ENCODE results near the gene TMEM223. TPM values are rescaled to one million over a fixed set of nuclear protein-coding genes. Genes with fewer than 3 reads are reported as not detected.
"Not testable (repeated sequence)": the region's sequence is repeated elsewhere in the genome, so short reads cannot be mapped to it uniquely, and the experiment has no call there.

The TMEM223 gene, protein sequence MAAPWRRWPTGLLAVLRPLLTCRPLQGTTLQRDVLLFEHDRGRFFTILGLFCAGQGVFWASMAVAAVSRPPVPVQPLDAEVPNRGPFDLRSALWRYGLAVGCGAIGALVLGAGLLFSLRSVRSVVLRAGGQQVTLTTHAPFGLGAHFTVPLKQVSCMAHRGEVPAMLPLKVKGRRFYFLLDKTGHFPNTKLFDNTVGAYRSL
- polyA plus RNA-seq (ENCODE audit: insufficient read length), result 25.0 TPM
- long read RNA-seq, donor 1, transcript TMEM223-201 (2 exons, 1,288 nt), result major isoform, 27 of 29 reads
- long read RNA-seq, donor 1, partial matches to known transcripts, result 0 of 29 reads
- long read RNA-seq, donor 1, other reads (novel, unspliced or antisense), result 0 of 29 reads
- long read RNA-seq, donor 2, transcript TMEM223-201 (2 exons, 1,288 nt), result major isoform, 25 of 128 reads
- long read RNA-seq, donor 2, partial matches to known transcripts, result 31 of 128 reads
- long read RNA-seq, donor 2, other reads (novel, unspliced or antisense), result 68 of 128 reads
- long read RNA-seq, donor 3, transcript TMEM223-201 (2 exons, 1,288 nt), result major isoform, 21 of 21 reads
- long read RNA-seq, donor 3, partial matches to known transcripts, result 0 of 21 reads
- long read RNA-seq, donor 3, other reads (novel, unspliced or antisense), result 0 of 21 reads
- long read RNA-seq, donor 4, partial matches to known transcripts, result 0 of 3 reads
- long read RNA-seq, donor 4, other reads (novel, unspliced or antisense), result 0 of 3 reads
- long read RNA-seq, donor 5, transcript TMEM223-201 (2 exons, 1,288 nt), result major isoform, 33 of 36 reads
- long read RNA-seq, donor 5, partial matches to known transcripts, result 0 of 36 reads
- long read RNA-seq, donor 5, other reads (novel, unspliced or antisense), result 0 of 36 reads
- long read RNA-seq, donor 6, transcript TMEM223-201 (2 exons, 1,288 nt), result major isoform, 34 of 126 reads
- long read RNA-seq, donor 6, partial matches to known transcripts, result 35 of 126 reads
- long read RNA-seq, donor 6, other reads (novel, unspliced or antisense), result 56 of 126 reads
- long read RNA-seq, donor 7, transcript TMEM223-201 (2 exons, 1,288 nt), result major isoform, 40 of 43 reads
- long read RNA-seq, donor 7, partial matches to known transcripts, result 0 of 43 reads
- long read RNA-seq, donor 7, other reads (novel, unspliced or antisense), result 0 of 43 reads
- long read RNA-seq, donor 8, transcript TMEM223-201 (2 exons, 1,288 nt), result major isoform, 8 of 9 reads
- long read RNA-seq, donor 8, partial matches to known transcripts, result 0 of 9 reads
- long read RNA-seq, donor 8, other reads (novel, unspliced or antisense), result 0 of 9 reads

DNA sequence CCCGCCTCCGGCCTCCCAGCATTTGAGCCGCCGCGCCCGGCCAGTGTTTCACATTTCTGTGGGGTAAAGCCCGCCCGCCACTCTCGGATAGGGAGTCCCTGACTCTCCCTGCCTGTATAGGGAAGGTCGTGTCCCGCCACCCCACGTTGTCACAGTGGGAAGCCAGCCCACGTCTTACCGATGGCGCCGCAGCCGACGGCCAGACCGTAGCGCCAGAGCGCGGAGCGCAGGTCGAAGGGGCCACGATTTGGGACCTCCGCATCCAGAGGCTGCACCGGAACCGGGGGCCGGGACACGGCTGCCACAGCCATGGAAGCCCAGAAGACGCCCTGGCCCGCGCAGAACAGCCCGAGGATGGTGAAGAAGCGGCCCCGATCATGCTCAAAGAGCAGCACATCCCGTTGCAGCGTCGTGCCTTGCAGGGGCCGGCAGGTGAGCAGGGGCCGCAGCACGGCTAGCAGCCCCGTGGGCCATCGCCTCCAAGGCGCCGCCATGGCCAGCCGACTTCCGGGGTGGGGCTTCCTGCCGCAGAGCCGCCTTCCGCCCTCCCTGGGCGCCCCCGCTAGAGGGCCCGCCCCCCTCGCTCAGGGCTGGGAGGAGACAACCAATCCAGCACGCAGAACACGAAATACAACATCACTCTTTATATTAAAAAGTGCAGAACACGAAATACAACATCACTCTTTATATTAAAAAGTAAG is at the start of gene TMEM223:
TMEM223 (minus strand) TSS at position 506 of the 701 bp plus-strand sequence; CDS start at position 494, 12 bp downstream.
- peak; percentile 84 for DNase-seq

DNA sequence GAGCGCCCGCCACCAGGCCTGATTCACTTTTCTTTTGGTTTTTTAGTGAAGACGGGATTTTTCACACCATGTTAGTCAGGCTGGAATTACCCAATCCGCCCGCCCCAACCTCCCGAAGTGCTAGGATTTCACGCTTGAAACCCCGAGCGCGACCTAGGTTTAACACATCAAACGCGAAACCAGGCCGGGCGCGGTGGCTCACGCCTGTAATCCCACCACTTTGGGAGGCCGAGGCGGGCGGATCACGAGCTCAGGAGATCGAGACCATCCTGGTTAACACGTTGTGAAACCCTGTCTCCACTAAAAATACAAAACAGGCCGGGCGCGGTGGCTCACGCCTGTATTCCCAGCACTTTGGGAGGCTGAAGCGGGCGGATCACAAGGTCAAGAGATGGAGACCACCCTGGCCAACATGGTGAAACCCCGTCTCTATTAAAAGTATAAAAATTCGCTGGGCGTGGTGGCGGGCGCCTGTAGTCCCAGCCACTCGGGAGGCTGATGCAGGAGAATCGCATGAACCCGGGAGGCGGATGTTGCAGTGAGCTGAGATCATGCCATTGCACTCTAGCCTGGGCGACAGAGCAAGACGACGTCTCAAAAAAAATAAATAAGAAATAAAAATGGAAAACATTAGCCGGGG is 49.0 kb upstream of the TMEM223 start:
- not testable (repeated sequence) for DNase-seq

DNA sequence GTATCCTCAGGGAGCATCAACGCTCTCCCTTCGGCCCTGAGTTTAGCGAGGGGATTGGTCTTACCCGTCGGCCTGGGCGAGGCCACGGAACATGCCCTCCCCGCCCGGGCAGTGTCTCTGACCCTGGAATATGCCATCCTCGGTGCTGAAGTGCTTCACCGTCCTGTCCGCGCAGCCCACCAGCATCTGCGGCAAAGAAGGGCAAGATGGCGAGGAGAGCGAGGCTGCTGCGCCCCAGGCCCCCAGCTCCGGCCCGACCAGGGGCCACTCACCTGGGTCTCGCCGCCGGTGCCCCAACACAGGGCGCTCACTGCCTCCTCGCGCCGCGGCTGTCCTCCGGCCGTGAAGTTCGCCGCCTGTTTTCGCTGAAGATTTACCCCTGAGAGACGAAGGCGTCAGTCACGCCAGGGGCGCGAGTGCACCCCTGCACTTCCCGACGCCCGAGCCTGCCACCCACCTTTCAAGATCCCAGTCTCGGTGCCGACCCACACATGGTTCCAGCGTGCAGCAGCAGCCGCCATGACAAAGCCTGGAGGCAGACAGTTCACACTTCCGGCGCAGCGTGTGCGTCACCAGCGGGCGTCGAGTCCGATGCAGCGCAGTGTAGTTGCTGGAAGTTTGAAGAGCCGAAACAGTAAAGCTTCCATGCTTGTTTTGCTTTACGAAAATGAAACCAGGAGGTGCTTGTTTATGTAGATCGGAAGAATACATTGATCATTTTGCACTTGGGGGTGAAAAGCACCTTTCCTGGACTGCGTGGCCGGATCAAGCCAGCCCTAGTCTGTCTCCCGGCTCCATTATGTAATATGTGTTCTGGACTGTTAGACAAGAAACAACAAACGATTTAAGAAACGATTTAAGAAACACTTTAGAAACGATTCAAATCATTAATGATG is 47.5 kb upstream of the TMEM223 start, which contains the start of gene WDR74:
WDR74 (minus strand) TSS at position 541 of the 896 bp plus-strand sequence; CDS start at position 521, 20 bp downstream.
- DNase-seq, result peak; percentile 94

DNA sequence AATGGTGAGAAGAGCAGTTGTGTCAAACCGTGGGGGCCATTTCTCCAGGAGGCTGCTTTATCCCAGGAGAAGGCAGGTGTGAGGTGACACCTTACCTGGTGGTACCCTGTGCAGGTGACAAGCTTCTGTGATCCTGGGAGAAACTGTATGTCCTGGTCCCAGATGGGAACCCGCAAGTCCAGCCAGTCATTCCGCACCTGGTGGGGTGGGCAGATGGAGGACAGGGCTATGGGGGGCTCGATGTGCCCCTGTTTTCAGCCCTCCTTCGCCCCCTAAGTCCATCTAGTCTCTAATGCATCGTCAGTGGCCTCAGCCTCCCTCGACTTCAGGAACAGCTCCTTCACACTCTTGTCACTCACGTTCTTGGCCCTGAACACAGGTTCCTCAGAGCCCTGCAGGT is 43.5 kb upstream of the TMEM223 start:
- no peak for DNase-seq

DNA sequence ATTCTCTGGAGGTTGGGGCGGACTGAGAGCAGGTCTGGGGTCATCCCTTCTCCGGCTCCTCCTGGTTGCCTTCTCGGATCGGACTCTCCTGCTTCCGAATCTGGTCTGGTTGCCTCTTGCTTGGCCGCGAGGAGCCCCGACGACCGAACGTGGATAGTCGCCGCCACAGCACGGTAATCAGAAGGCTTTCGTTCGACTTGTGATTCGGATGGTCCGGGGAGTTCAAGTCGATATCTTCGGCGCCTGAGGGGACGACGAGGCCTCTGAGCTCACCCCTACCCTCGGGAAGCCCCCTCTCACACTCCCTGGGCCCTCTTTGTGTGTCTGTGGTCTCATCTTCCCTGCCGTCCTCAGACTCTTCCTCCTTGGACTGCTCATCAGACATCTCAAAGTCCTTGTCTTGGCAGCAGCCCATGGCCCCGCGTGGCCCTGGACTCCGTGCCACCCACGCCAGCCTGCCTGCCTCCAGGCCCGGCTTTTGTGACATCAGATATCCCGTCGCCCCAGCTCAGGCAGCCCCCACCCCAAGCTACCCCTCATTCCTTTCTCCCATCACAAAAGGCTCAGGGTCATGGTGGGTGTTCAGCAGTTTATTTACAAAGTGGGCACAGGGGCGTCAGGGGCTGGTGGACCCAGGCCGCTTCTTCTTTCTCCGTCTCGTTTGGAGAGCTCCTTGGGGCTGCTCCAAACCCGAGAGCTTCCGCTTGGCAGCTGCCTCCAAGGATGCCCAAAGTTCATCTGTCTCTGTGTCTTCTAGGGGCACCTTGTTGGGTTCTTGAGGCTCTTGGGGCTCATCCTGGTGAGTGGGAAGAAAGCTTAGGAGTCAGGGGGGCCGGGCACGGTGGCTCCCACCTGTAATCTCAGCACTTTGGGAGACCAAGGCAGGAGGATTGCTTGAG is 40.8 kb upstream of the TMEM223 start, which contains the start of gene TEX54:
TEX54 (minus strand) TSS at position 506 of the 899 bp plus-strand sequence.
- DNase-seq, result no peak

DNA sequence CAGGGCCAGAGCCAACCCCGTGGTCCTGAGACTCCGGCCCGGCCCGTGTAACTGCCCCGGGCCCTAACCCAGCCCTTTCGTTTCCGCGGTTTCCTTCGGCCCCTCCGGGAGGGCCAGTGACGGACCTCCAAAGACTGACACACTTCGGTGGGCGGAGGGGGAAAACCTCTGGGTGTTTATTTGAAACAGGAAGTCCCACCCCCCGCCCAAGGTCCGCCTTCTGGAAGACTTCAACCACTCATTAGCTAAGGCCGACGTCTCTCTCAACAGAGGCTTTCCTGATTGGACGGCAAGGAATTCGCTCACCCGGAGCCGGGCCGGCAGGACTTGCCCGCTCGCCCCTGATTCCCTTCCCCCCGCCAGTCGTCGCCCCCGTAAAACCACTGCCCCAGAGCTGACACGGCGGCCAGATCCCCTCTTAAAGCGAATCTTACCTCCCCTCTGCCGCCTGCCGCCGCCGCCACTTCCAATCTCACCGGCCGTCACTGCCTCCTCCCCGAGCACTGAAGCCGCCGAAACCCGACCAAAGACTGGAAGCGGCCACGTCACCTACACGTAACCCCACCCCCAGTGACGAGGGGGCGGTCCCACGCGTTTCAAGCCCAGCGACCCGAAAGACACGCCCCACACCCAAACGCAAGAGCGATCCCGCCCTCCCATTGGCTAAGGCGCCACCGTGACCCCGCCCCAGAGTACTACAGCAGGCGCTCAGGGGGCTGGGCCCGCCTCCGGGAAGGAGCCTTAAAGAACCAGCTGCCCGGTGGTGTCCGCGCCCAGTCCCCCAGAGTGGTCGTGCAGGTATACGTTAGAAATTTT is 39.9 kb upstream of the TMEM223 start, which contains the start of gene STX5:
STX5 (minus strand) TSS at position 532 of the 816 bp plus-strand sequence. CDS start 808 bp downstream, outside the sequence.
- peak; percentile 99 for DNase-seq

DNA sequence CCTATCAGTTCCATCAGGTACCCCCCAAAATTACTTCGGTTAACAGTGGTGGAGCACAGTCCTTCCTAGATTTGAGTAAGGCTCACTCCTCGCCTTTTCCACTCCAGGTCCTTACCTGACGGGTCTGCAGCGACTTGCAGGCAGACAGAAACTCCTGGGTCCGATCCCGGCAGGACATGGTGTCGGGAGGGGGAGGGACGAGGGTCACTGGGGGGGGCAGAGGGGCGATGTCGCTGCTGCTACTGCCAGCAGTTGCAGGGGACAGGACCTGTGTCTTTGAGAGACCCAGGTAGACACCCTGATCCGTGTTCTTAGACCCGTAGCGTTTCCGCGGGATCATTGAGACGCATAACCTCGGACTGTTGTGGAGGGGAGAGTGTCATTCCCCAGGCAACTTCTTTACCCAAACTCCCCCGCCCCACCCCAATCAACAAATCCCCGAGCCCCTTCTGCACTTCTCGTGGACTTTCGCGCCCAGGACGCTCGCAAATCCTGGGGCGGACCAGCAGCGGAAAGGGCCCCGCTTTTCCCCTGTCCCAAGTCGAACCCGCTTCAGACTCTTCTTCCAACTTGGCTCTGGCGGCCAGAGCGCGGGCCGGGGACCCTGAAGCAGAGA is 39.2 kb upstream of the TMEM223 start:
- DNase-seq, result peak; percentile 78

DNA sequence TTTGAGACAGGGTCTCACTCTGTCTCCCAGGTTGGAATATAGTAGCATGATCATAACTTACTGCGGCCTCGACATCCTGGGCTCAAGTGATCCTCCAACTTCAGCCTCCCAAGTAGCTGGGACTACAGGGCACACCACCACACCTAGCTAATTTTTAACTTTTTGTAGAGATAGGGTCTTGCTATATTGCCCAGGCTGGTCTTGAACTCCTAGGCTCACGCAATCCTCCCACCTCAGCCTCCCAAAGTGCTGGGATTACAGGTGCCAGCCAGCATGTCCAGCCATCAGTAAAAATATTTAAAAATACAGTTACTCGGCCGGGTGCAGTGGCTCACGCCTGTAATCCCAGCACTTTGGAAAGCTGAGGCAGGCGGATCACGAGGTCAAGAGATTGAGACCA is 36.3 kb upstream of the TMEM223 start:
- DNase-seq, result not testable (repeated sequence)

DNA sequence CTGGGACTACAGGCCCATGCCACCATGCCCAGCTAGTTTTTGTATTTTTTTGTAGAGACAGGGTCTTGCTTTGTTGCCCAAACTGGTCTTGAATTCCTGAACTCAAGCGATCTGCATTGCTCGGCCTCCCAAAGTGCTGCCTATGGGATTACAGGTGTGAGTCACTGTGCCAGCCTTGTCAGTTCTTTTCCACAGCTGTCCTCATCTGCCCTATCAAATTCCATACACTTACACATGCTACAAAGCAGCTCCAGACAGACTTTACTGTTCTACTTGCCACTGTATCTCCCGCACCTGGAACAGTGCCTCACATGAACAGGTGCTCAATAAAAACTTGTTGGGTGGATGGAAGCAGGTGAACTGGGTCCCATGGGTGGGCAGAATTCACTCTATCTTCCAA is 31.9 kb upstream of the TMEM223 start:
- DNase-seq, result no peak

DNA sequence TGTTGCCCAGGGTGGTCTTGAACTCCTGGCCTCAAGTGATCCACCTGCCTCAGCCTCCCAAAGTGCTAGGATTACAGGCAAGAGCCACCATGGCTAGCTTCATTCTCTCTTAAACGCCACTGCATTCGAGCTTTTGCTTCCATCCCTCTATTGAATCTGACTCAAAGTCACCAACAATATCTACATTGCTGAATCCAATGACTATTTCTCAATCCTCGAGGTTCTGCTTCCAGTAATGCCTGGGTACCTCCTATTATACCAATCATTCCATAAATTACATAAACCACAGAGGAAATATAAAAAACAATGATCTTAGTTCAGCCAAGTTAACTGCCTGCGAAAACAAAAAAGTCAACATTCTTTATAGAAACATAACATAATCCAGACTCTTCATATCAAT is 25.3 kb upstream of the TMEM223 start:
- no peak for DNase-seq

DNA sequence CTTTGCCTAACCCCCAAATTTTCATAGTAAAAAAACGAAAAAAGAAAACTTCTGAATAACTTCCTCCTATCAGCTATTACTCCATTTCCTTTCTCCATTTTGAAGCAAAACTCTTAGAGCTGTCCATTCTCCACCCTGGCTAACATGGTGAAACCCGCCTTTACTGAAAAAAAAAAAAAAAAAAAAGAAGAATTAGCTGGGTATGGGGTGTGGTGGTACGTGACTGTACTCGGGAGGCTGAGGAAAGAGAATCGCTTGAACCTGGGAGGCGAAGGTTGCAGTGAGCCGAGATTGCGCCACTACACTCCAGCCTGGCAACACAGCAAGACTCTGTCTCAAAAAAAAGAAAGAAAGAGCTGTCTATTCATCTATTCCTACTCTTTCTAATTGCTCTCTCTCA is 24.8 kb upstream of the TMEM223 start:
- DNase-seq, result no peak

DNA sequence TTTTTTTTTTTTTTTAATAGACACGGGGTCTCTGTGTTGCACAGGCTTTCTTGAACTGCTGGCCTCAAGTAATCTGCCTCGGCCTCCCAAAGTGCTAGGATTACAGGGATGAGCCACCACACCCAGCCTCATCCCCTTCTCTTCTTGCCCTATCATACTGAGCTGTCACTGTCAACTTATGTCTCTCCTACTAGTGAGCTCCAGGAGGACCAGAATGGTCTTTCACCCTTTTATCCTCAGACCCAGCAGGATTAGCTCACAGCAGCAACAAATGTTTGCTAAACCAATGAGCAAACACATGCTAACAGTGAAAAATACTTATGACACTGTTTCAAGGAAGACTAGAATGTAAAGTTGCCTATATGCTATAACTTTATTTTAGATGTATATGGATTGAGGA is 19.9 kb upstream of the TMEM223 start:
- DNase-seq, result no peak

DNA sequence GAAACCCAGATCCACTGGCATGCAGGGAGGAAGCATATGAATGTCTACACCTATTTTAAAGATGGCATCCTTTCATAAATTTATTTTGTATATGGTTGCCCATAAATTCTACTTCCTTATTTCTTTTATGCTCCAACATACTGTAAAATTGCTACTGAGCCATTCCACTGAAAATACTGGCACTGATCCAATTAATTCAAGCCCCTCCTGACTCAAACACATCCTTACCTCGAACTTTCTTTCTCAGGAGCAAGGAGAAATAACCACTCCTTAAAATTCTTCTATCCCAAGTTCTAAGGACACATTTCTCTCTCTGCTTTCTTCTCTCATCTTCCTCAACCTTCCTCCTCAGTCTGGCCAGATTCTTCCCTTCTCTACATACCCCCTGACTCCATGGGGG is 18.9 kb upstream of the TMEM223 start:
- no peak for DNase-seq

DNA sequence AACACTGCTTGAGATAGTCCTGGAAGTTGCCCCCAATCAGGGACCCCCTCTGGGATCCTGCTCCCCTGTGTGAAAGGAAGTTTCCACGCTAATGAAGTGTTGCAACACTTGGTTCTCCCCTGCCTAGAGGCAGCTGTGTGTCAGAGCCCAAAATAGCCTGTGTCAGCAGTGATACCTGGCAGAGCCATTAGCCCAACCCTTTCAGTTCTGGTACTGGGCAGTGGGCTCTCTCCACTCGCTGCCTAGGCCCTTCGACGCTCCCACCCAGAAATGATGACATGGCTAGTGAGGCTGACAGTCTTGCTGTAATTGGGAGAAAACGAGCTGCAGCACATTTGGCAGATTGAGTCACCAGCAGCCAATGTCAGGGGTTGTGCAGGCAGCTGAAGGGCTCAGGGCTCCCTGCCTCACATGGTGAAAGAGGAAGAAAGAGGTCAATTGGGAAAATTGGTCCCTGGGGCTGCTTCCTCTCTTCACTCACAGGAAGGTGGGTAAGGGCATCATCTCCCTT is 14.9 kb upstream of the TMEM223 start:
- no peak for DNase-seq

DNA sequence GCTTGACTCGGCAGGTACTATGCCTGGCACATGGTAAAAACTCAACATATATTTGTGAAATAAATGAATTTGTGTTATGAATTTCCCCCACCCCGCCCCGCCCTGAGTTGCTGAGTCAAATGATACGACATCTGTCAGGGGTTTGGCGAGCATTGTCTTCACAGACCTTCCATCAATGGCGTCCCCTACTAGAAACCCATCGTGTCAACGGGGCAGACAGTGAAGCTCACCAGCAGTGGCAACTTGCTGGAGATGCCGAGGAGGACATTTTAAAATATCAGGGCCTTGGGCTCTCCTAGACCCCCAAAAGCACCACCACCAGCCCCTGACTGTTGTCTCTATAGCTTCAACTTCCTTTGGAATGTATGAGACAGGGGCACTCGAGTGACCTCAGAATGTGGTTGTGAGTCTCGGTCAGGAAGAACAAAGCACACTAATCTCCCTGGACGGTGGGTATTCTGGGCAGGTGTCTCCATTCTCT is 14.2 kb upstream of the TMEM223 start:
- DNase-seq, result no peak

DNA sequence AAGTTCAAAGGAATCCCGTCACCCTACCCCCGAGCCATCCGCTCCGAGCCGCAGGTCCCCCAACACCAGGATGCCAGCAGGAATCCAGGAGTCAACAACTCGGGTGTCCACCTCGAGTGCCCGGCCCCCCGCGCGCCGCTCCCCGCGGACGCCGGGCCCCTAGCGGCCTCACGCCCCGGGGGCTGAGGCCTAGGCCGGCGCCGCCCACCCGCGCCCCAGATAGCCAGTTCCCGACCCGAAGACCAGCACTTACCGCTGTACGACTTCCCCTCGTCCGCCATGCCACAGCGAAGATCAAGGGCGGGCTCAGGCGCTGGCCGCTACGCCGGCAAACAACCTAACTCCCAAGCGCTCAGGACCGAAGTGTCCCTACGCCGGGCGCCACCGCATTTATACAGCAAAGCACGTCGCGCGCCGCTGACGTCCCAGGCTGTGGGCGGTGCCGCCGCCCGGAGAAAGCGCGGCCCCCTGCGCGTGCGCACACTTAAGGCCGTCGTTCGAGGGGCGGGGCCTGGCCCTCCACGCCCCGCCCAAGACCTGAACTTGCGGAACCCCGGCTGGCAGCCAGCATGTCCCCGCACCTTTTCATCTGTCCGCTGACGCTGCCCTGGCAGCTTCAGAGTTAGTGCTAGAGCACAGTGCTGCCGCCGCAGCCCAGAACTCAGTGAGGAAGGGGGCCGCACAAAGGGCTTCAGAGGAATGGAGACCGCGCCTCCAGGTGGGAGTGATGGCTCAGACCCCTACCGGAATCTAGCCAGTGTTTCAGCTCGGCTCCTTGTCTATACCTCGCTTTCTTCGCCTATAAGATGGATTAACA is 13.5 kb upstream of the TMEM223 start, which contains the start of gene NXF1:
NXF1 (minus strand) TSS at position 365 of the 817 bp plus-strand sequence; CDS start at position 281, 84 bp downstream.
- peak; percentile 94 for DNase-seq
